Measurements from ENCODE around the gene MYO7B.

DNA sequence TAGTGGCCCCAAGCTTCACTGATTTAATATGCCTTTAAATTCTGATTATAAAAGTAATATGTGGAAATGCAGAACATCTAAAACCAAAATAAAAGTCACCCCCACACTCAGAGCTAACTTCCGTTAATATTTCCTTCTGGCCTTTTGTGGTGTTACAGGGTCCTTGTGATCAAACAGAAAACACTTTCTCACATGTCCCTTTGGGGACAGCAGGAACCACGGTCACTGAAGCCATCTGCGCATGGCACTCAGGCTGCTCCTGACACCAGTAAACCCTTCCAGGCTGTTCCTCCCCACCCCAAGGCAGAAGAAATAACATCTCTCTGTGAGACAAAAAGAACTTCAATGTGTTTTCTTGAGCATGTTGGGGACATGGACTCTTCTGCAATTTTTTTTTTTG is 85.4 kb downstream of the MYO7B start:
- no peak for TF ChIP-seq EZH2 (IDR thresholded peaks at IDR 0.05)
- TF ChIP-seq POLR2AphosphoS5 (IDR thresholded peaks at IDR 0.05; ENCODE audit: borderline replicate concordance, low read depth, low read length), result no peak

Measured in SK-N-MC (cell line).